SK-N-SH (cell line): ENCODE data around the gene MSX1. TPM values are rescaled to one million over a fixed set of nuclear protein-coding genes. Genes with fewer than 3 reads are reported as not detected.

Experiments
- CTCF ChIA-PET: fragments of 300-600, 350-600 bp; formaldehyde crosslinking; extraction: SDS; loops from one replicate; lab custom pipeline; 2021; lab: Yijun Ruan, JAX
- POLR2A ChIA-PET: fragments of 350-600 bp; sonication (Branson Sonifier 250); formaldehyde crosslinking; extraction: SDS; loops from one replicate; lab custom pipeline; 2020; ENCODE audit warnings: antibody characterized with exemption, inconsistent platforms; lab: Yijun Ruan, JAX
- DNase-seq: peaks from one replicate; pipeline ENCODE4 v3.0.0; 2012
- H2AFZ ChIP-seq: fragments of 200-600 bp; sonication (generic); 2 replicates; pipeline ENCODE4 v1.8.1; 2016; ENCODE audit warnings: antibody characterized with exemption, mild to moderate bottlenecking, low read depth
- H3F3A ChIP-seq: fragments of 200-600 bp; sonication (generic); replicated peaks from 2 replicates; pipeline ENCODE3; 2016; ENCODE audit warnings: antibody characterized with exemption, mild to moderate bottlenecking; ENCODE audit not compliant: insufficient read depth
- H3K27ac ChIP-seq, 2 experiments: fragments of 200-500 bp in 1 of 2; fragments of 200-600 bp in 1 of 2; sonication (Bioruptor generic) in 1 of 2; sonication (generic), shearing (Covaris generic) in 1 of 2; 2 replicates each; pipeline versions ENCODE4 v1.5.1 to v1.6.1; 2014 to 2016; ENCODE audit warnings: low read depth in 2 of 2, inconsistent platforms in 1 of 2, low read length in 1 of 2, mild to moderate bottlenecking in 1 of 2, mixed read lengths in 1 of 2
- H3K27me3 ChIP-seq: fragments of 200-600 bp; sonication (generic), shearing (Covaris generic); 2 replicates; pipeline ENCODE4 v1.6.1; 2016; ENCODE audit warnings: mixed run types; ENCODE audit not compliant: insufficient read depth
- H3K36me3 ChIP-seq, 2 experiments: fragments of 200-500 bp in 1 of 2; fragments of 200-600 bp in 1 of 2; sonication (Bioruptor generic) in 1 of 2; sonication (generic) in 1 of 2; replicated peaks in 1 of 2; 2 replicates each; pipeline versions ENCODE3 to v1.5.1; 2014 to 2016; ENCODE audit warnings: low read length in 1 of 2, mild to moderate bottlenecking in 1 of 2; ENCODE audit not compliant: insufficient read depth in 2 of 2, control insufficient read depth in 1 of 2
- H3K4me1 ChIP-seq, 2 experiments: fragments of 200-500 bp in 1 of 2; fragments of 200-600 bp in 1 of 2; sonication (Bioruptor generic) in 1 of 2; sonication (generic), shearing (Covaris generic) in 1 of 2; 2 replicates each; pipeline versions ENCODE4 v1.5.1 to v1.6.1; 2014 to 2016; ENCODE audit warnings: low read depth in 1 of 2, low read length in 1 of 2, mixed run types in 1 of 2; ENCODE audit not compliant: insufficient read depth in 2 of 2, control insufficient read depth in 1 of 2
- H3K4me2 ChIP-seq: fragments of 200-600 bp; sonication (generic), shearing (Covaris generic); 2 replicates; pipeline ENCODE4 v1.6.1; 2017; ENCODE audit warnings: mixed run types
- H3K4me3 ChIP-seq, 2 experiments: fragments of 200-500 bp in 1 of 2; fragments of 200-600 bp in 1 of 2; sonication (Bioruptor generic) in 1 of 2; sonication (generic), shearing (Covaris generic) in 1 of 2; 2 replicates each; pipeline versions ENCODE4 v1.5.1 to v1.8.1; 2014 to 2016; ENCODE audit warnings: low read depth in 2 of 2, inconsistent platforms in 1 of 2, low read length in 1 of 2, mild to moderate bottlenecking in 1 of 2, mixed read lengths in 1 of 2, moderate library complexity in 1 of 2
- H3K79me2 ChIP-seq: fragments of 200-600 bp; sonication (generic); 2 replicates; pipeline ENCODE4 v1.8.1; 2017; ENCODE audit warnings: mild to moderate bottlenecking; ENCODE audit not compliant: insufficient read depth
- H3K9ac ChIP-seq: fragments of 200-600 bp; sonication (generic); 2 replicates; pipeline ENCODE4 v1.6.1; 2017; ENCODE audit warnings: mixed run types
- H3K9me2 ChIP-seq: fragments of 200-600 bp; sonication (generic); 2 replicates; pipeline ENCODE4 v1.6.1; 2017; ENCODE audit warnings: mixed run types
- H3K9me3 ChIP-seq: fragments of 200-600 bp; sonication (generic); 2 replicates; pipeline ENCODE4 v1.6.1; 2017; ENCODE audit warnings: mixed run types, mild to moderate bottlenecking, moderate library complexity
- H4K20me1 ChIP-seq: fragments of 200-600 bp; sonication (generic); 2 replicates; pipeline ENCODE4 v1.6.1; 2017; ENCODE audit warnings: mild to moderate bottlenecking, mixed run types; ENCODE audit not compliant: insufficient read depth
- FOXJ3 ChIP-seq: sonication (generic); formaldehyde crosslinking; IDR thresholded peaks from 2 replicates; pipeline ENCODE4 v1.5.1; 2020; ENCODE audit warnings: mild to moderate bottlenecking, missing genetic modification reagents
- JUND ChIP-seq: IDR thresholded peaks from 2 replicates; pipeline ENCODE4 v1.4.0; 2012
- MXI1 ChIP-seq: IDR thresholded peaks from 2 replicates; pipeline ENCODE4 v1.6.1; 2012; ENCODE audit warnings: mild to moderate bottlenecking, low read depth, low read length, improper control_type of control experiment
- SMC3 ChIP-seq: IDR thresholded peaks from 2 replicates; pipeline ENCODE4 v1.6.1; 2012; ENCODE audit warnings: low read depth, low read length, improper control_type of control experiment
- WGBS: methylation state at CpG from one replicate; pipeline ENCODE4 v1.1.6; 2017; ENCODE audit warnings: low lambda C conversion rate; 5-methylcytosine and 5-hydroxymethylcytosine counted together
- polyA plus RNA-seq, 3 experiments: library from polyadenylated mRNA; depleted of rRNA; stranded (reverse); fragments of >200 nt; gene quantifications; 2 replicates each; pipeline ENCODE4 v1.2.3, GENCODE V29; 2012
- TF ChIP-seq, protein P1 (sequence below): fragments of 200-600 bp; sonication (generic); IDR thresholded peaks from 2 replicates; pipeline ENCODE4 v1.6.1; 2017; ENCODE audit warnings: antibody characterized with exemption, mild to moderate bottlenecking, moderate library complexity
- TF ChIP-seq, protein P2 (sequence below): IDR thresholded peaks from 2 replicates; pipeline ENCODE4 v1.6.1; 2012; ENCODE audit warnings: mild to moderate bottlenecking, low read depth, low read length, moderate library complexity

Gene MSX1
- polyA plus RNA-seq, 1 of the 3 experiments (the other 2 are of a cell fraction): 2.1 TPM

DNA sequence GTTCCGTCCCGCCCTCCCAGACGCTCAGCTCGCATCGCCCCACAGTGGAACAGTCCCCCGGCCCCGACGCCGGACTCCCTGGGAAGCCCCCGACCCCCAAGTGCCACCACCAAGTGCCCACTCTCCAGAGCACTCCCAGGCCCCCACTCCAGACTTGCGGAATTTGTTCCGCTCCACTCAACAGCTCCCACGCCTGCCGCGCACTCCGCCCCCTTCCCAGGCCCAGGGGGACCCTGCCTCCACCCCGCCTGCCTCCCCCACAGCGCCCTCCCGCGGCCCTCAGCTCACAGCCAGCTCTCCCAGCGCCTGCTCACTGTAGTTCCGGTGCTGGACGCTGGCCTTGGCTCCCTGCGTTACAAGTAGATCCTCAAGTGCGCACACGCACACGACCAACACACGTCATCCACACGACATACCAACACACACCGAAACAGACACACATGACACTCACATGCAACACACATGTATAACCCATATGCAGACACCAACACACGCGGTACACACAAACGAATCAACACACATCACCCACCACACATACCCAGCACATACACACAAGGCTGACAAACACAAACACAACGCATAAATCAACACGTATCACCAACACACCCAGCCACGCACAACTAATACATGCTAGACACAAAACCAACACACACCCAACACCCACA lies 8.0 kb downstream of the MSX1 start:
- Histone ChIP-seq H3K9me3 (no peaks in the 10 kb centered on the region), H3K27me3 (peaks cover 95% of the 10 kb centered on the region), H3K36me3 (no peaks in the 10 kb centered on the region), H3F3A (no peaks in the 10 kb centered on the region), H2AFZ (no peak overlapping the region), H4K20me1 (peaks cover 7% of the 10 kb centered on the region; the same call in 1 of the 2 replicates), H3K9me2 (no peaks in the 10 kb centered on the region), H3K79me2 (no peaks in the 10 kb centered on the region), H3K9ac (no peak overlapping the region), H3K4me3 (peak overlapping the region in 1 of 2 experiments; percentile 16; a peak in 1 of 4 replicates), H3K4me2 (no peak overlapping the region), H3K27ac (no peak overlapping the region), H3K4me1 (peaks cover 0 to 3% of the 10 kb centered on the region in 2 experiments; a peak in 1 of 4 replicates)
- DNase-seq: peak; percentile 78
- TF ChIP-seq, protein P1, sequence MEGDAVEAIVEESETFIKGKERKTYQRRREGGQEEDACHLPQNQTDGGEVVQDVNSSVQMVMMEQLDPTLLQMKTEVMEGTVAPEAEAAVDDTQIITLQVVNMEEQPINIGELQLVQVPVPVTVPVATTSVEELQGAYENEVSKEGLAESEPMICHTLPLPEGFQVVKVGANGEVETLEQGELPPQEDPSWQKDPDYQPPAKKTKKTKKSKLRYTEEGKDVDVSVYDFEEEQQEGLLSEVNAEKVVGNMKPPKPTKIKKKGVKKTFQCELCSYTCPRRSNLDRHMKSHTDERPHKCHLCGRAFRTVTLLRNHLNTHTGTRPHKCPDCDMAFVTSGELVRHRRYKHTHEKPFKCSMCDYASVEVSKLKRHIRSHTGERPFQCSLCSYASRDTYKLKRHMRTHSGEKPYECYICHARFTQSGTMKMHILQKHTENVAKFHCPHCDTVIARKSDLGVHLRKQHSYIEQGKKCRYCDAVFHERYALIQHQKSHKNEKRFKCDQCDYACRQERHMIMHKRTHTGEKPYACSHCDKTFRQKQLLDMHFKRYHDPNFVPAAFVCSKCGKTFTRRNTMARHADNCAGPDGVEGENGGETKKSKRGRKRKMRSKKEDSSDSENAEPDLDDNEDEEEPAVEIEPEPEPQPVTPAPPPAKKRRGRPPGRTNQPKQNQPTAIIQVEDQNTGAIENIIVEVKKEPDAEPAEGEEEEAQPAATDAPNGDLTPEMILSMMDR: peak; percentile 48
- TF ChIP-seq, protein P2, sequence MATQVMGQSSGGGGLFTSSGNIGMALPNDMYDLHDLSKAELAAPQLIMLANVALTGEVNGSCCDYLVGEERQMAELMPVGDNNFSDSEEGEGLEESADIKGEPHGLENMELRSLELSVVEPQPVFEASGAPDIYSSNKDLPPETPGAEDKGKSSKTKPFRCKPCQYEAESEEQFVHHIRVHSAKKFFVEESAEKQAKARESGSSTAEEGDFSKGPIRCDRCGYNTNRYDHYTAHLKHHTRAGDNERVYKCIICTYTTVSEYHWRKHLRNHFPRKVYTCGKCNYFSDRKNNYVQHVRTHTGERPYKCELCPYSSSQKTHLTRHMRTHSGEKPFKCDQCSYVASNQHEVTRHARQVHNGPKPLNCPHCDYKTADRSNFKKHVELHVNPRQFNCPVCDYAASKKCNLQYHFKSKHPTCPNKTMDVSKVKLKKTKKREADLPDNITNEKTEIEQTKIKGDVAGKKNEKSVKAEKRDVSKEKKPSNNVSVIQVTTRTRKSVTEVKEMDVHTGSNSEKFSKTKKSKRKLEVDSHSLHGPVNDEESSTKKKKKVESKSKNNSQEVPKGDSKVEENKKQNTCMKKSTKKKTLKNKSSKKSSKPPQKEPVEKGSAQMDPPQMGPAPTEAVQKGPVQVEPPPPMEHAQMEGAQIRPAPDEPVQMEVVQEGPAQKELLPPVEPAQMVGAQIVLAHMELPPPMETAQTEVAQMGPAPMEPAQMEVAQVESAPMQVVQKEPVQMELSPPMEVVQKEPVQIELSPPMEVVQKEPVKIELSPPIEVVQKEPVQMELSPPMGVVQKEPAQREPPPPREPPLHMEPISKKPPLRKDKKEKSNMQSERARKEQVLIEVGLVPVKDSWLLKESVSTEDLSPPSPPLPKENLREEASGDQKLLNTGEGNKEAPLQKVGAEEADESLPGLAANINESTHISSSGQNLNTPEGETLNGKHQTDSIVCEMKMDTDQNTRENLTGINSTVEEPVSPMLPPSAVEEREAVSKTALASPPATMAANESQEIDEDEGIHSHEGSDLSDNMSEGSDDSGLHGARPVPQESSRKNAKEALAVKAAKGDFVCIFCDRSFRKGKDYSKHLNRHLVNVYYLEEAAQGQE: no peak
- ChIA-PET POLR2A (no interaction called here), CTCF (interaction anchor here (1.0 to 2.7 kb wide), 4 partner anchors 11 to 379 kb away, joined by 3 to 9 read pairs (median 5); no protein-coding TSS in a partner anchor)
- 19% methylated on average over 26 of the region's 36 CpGs for WGBS

DNA sequence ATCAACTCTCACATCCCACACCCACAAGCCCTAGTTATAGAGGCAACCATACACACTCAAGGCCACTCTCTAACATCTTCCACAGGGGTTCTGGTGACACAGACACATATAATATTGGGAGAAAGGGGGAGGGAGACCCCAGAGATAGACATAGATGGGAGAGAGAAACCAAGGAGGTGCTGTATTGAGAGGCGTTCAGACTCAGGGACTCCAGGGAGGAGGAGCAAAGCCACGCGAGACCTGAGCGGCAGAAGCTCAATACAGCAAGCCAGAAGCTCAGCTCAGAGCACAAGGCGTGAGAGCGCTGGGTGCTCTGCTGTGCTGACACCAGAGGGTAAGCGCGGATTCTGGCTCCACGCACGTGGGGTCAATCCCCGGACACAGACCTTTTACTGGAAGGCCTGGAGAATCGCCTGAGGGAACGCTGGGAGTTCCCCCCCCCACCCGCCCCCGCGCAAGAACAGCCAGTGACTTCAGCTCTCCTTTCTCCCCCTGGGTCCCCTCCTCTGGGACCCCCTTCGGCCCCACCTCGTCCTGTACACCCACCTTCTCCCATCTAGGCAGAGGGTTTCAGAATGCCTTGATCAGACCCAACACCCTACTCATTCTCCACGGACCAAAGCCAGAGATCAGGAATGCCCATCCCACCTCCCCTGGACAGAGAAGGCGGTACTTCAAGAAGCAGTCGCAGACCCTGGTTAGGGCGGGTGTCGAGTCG lies 8.7 kb downstream of the MSX1 start:
- no peaks in the 10 kb centered on the region for H3F3A ChIP-seq
- no peak overlapping the region; a peak in 1 of 4 replicates for H3K4me3 ChIP-seq
- H3K27ac ChIP-seq: no peak overlapping the region
- no peak overlapping the region for H3K4me2 ChIP-seq
- peaks cover 0 to 3% of the 10 kb centered on the region in 2 experiments; a peak in 1 of 4 replicates for H3K4me1 ChIP-seq
- H2AFZ ChIP-seq: no peak overlapping the region
- peaks cover 95% of the 10 kb centered on the region for H3K27me3 ChIP-seq
- H3K9ac ChIP-seq: no peak overlapping the region
- no peak for TF ChIP-seq SMC3
- TF ChIP-seq MXI1: no peak
- no peak for TF ChIP-seq FOXJ3 (CRISPR knock-in tag)
- TF ChIP-seq JUND: no peak
- no peaks in the 10 kb centered on the region for H3K9me3 ChIP-seq
- H3K36me3 ChIP-seq: no peaks in the 10 kb centered on the region
- WGBS: 11% methylated on average over 10 of the region's 24 CpGs
- POLR2A ChIA-PET: no interaction called here
- DNase-seq: no peak
- no peaks in the 10 kb centered on the region for H3K9me2 ChIP-seq
- CTCF ChIA-PET: interaction anchor here (1.6 to 2.7 kb wide), 3 partner anchors 10 to 380 kb away, joined by 5 to 9 read pairs (median 5); no protein-coding TSS in a partner anchor
- H3K79me2 ChIP-seq: no peaks in the 10 kb centered on the region
- H4K20me1 ChIP-seq: peaks cover 4% of the 10 kb centered on the region; the same call in 1 of the 2 replicates
